Measurements from ENCODE around the gene TCIRG1.
"Not testable (repeated sequence)": the region's sequence is repeated elsewhere in the genome, so short reads cannot be mapped to it uniquely, and the experiment has no call there.

The TCIRG1 gene, protein sequence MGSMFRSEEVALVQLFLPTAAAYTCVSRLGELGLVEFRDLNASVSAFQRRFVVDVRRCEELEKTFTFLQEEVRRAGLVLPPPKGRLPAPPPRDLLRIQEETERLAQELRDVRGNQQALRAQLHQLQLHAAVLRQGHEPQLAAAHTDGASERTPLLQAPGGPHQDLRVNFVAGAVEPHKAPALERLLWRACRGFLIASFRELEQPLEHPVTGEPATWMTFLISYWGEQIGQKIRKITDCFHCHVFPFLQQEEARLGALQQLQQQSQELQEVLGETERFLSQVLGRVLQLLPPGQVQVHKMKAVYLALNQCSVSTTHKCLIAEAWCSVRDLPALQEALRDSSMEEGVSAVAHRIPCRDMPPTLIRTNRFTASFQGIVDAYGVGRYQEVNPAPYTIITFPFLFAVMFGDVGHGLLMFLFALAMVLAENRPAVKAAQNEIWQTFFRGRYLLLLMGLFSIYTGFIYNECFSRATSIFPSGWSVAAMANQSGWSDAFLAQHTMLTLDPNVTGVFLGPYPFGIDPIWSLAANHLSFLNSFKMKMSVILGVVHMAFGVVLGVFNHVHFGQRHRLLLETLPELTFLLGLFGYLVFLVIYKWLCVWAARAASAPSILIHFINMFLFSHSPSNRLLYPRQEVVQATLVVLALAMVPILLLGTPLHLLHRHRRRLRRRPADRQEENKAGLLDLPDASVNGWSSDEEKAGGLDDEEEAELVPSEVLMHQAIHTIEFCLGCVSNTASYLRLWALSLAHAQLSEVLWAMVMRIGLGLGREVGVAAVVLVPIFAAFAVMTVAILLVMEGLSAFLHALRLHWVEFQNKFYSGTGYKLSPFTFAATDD

DNA sequence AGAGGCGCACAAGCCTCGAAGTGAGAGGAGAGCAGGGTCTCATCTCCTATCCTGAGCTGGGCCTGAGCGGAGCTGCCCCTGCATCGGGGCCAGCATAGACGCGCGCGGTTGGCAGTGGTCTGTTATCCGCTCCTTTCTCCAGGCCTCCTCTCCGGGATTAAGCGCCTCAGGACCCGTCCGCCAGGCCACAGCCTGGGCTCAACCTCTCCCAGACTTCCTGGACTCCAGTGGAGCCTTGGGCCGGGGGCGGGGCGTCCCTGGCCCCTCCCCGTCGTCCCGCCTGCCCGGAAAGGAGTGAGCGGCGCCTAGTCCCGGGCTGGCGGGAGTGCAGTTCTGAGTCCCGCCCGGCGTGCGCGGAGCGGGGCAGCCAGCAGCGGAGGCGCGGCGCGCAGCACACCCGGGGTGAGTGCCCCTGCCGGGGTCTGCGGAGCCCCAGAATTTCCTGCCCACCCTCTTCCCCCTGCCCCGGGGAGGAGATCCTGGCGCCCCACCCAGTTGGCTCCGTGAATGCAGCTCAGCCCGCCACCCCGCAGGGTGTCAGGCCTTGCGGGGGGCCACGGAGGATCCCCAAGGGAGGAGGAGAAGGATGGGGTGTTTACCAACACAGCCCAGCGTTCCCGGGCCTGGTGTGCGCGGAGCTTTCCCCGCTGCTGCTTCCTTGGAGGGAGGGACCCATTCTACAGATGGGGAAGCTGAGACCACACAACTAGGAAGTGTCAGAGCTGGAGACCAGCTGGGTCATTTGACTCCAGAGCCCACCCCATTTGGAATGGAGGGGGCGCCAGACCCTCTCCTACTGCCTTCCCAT is at the start of gene TCIRG1:
TSS of gene TCIRG1 (plus strand) at position 308 of the 808 bp plus-strand sequence. CDS start 2,247 bp downstream, outside the sequence.
- peak; percentile 54 for DNase-seq

DNA sequence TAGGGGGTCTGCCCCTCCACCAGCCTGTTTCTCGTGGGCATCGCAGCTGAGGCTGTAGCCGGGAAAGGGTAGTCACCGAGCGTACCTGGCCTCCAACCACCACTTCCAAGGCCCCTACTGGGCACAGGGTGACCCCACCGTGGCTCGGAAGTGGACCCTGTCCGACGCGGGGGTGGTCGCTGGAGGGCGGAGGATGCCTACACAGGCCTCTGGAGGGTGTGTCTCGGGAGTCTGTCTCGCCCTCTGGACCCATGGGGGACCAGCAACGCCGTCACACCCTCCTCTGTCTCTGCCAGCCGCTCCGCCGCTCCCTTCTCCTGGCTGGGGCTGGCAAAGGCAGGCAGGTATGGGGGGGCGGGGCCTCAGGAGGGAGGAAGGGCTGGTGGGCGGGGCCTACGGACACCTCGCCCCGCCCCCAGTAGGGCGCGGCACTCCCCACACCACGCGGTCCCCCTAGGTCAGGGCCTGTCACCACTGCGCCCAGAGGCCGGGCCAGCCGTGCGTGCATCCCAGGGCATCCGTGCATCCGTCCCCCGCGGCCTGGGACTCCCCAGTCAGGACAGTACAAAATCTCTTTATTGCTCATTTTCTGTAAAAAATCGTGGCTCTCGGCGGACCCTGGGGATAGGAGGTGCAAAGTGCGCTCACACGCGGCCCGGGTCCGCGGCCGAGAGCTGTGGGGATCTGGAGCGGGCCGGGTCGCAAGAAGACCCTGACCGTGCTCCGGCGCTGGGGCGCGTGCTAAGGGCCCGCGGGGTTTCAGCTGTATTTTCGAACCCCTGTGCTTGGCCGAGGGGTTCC is 48.1 kb upstream of the TCIRG1 start:
- DNase-seq: not testable (repeated sequence)

DNA sequence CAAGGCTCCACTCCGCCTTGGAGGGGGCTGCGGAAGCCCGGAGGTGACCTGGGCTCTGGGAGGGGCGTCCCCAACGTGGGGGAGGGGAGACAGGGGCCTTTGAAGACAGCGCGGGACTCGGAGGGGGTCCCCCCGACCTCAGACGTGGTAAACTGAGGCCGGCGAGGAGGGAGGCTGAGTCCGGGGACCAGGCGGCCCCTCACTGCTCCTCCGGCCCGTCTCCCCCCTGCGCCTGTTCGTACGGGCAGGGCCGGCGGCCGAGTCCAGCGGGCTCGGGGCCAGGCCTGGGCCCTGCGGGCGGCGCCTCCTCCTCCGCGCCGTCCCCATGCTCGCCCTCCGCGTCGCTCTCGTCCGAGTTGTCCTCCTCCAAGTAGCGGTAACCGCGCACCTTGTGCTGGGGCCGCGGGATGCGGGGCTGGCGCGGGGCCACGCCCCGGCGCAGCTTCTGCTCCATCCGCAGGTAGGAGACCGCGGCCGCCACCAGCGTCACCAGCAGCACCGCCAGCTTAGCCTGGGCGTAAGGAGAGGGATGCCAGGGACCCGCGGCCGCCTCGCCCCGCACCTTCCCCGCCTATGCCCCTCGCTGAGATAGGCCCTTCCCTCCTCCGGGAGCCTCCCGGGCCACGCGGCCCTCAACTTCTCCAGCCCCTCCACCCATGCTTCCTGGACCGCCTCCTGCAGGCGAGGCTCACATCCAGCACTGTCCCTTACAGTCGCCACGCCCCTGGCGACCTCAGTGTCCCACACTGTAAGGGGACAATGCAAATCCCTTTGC is 47.3 kb upstream of the TCIRG1 start:
- DNase-seq: not testable (repeated sequence)

DNA sequence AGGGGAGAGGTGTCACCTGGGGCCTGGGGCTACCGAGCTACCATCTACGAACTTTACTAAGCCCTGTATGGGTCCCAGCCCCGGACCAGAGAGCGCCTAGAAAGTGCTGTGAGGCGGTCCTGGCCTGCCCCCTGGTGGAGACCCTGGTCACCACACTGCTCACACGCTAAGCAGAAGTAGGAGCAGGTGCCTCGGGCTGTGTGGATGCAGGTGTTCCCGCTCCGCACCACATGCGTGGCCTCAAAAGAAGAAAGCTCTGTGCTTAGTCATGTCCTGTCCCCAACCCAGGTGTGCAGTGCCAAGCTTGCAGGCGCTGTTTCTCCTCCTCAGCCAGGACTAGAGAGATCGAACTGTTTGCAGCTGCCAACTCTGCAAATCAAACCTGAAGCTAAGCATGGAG is 45.0 kb upstream of the TCIRG1 start:
- not testable (repeated sequence) for DNase-seq

DNA sequence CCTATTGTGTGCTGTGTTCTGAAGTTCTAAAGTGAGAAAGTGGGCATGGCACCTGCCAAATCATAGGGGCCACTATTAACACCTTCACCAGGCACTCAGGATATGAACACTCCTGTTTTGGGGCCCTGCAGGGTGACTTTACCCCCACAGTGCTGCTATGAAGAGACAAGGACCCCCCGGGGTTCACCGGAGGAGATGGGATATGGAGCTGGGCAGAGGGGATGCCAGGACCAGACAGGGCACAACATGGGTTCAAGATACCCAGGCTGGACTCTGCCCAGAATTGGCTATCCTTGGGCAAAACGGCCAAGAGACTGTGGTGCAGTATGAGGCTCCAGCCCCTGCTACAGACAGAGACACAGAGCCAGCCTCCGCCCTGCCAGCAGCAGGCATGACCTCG is 44.4 kb upstream of the TCIRG1 start:
- DNase-seq: not testable (repeated sequence)

DNA sequence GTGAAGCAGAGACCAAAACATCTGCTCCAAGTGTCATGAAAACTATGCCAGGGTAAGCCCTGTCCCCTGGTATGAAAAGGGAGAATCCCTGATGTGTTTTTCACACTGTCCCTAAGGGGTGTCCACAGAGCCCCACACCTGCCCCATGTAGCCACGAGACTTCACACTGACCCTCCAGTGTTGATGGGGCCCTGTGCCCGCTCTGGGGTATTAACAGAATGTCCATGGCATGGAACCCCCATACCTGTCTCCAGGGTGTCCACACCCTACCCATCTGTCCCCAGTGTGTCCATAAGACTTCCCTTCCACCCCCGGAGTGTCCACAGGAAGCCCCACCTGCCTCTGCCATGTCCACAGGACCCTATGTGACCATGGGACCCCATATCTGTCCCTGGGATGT is 43.7 kb upstream of the TCIRG1 start:
- DNase-seq: not testable (repeated sequence)

DNA sequence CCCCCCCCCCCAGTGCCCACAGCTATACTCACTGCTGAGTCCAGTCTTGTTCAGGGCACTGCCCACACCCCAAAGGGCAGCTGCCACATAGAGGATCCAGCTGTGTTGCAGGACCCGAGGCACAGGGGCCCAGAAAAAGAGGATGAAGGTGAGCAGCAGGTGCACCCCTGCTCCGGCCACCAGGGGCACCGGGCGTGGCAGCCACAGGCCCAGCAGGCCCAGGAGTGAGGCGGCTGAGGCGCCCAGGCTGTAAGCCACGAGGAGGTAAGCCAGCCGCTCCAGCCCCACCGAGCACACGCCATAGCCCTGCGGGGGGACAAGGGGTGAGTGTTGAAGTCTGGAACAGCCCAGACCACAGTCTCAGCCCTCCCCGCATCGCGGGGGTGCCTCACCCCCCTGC is 43.2 kb upstream of the TCIRG1 start:
- DNase-seq: not testable (repeated sequence)

DNA sequence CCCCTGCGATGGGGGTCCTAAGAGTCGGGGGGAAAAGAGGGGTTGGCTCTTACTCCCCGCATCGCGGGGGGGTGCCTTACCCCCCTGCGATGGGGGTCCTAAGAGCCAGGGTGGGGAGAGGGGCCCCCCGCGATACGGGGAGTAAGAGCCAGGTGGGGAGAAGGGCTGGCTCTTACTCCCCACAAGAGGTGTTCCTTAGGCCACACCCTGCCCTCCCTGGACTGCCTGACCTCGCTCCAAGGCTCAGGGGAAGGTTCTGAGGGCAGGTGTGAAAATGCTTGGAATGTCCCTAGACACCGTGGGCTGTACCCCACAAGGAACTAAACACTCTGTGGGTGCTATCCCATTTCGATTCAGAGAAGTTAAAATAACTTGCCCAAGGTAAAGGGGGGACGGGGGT is 42.8 kb upstream of the TCIRG1 start:
- DNase-seq: no peak

DNA sequence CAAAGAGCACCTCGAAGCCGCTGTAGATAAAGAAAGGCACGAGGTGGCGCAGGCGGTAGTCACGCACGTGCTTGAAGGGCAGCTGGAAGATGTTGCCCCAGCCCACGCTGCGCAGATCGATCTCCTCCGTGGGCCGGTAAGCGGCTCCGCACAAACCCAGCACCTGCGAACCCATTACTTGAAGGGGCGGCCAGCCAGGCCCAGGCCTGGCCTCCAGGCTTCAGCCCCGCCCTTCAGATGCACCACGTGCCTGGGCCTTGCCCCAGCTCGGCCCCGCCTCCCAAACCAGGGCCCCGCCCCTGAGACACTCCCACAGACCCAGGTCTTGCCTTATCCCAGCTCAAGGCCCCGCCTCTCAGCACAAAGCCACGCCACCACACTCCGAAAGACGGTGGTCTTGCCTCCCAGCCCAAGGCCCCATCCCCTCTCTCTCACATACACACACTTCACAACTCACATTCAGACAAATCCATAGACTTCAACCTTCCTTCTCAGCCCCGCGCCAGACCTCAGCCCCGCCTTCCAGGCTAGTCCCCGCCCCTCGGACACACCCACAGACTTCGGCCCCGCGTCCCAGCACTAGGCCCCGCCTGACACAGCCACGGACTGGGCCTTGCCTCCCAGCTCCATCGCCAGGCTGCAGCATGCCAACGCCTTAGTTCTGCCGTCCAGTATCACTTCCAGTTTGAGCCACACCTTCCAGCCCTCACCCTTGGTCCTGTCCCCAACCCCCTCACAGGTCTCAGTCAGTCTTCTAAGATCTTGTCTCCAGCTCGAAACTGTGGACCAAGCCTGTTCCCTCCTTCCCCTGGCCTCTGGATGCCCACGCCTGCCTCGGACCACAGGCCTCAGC is 42.0 kb upstream of the TCIRG1 start:
- no peak for DNase-seq

DNA sequence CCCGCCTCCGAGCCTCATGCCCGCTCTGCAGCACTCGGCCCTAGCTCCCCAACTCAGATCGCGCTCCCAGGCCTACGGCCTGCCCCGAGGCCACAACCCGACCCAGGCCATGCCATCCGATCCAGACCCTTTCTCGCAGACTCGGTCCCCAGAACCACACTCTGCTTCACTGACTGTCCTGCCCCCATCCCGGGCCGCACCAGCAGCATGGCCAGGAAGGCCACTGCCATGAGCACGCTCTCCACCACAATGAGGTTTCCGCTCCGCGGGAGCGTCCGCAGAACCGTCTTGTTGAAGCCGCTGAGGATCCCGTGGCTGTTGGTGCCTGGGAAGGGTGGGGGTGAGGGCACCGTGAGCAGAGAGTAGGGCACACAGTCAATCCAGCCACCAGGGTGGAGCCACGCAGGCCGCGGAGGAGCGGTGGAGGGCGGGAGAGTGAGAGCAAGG is 41.3 kb upstream of the TCIRG1 start:
- no peak for DNase-seq

DNA sequence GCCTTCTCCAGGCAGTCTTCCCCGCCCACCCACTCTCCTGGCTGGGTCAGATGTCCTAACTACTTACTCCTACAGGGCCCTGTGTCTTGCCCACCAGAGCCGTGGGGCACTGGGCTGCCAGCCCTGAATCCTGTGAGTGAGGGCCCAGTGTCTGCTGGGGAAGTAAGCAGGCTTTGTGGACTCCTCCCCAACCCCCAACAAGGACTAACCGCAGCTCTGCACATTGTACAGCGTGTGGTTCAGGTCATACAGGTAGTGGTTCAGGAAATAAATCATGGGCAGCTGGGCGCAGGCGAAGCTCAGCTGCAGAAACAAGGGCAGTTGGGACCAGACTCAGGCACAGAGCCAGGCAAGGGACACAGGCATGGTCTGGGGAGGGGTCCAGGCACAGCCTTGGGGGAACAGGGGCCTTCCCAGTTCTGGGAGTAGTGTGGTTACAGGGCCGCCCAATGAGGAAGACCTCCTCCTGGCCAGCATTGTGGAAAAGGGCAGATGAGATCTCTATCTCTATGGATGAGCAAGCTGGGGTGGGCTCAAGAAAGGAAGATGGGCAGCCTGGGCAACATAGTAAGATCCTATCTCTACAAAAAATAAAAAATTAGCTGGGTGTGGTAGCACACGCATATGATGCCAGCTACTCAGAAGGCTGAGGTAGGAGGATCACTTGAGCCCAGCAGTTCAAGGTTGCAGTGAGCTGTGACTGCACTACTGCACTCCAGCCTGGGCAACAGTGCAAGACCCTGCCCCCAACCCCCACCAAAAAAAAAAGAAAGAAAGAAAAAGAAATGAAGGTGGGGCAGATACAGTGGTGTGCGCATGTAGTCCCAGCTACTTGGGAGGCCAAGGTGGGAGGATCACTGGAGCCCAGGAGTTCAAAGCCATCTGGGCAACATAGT is 40.4 kb upstream of the TCIRG1 start:
- no peak for DNase-seq

DNA sequence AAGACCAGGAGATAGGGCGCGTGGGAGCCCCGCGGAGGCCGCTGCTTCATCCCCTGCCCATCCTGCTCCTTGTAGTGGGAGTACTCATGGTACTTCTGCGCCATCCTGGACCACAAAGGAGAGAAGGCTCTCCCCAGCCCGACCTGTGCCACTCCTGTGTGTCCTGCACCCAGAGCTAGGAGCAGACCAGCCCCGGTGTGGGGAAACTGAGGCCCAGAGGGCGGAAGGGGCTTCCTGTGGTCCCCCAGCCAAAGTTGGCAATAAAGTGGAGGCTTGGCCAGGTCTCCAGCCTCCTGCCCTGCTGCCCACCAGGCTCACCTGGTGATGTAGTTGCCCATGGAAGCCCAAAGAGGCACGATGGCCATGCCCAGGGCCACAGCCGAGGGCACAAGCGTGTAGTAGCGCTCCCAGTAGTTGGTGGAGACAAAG is 39.6 kb upstream of the TCIRG1 start:
- no peak for DNase-seq

DNA sequence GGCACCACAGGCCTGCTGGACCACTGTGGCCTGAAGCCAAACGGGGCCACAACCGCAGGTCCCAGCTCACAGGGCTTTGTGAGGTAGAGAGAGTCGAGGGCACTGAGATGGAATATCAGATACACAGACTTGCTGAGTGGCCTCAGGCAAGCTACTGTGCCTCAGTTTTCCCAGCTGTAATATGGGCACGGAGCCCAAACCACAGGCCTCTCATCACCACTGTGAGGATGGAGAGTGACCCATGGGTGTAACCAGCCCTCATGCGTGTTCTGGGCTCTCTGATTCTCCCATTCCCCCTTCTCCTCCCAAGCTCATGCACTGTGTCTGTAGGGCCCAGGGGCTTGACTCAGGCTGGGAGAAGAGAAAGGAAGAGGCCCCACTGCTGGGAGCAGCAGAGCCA is 39.1 kb upstream of the TCIRG1 start:
- DNase-seq: no peak

DNA sequence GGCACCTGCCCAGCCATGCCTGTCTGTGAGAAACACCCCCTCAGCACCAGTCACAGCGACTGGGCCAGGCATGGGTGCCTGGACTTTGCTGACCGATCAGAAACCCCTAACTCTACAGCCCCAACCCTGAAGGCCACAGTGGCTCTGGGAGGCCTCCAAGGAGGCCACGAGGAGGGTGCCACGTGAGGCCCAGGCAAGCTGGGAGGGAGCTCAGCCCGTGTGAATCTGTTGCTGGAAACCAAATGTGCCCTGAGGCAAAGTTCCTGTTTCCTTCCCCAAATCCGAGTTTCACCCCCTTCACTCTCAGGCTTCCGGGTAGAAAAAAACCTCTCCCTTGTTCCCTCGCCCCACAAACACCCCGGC is 36.3 kb upstream of the TCIRG1 start:
- no peak for DNase-seq

DNA sequence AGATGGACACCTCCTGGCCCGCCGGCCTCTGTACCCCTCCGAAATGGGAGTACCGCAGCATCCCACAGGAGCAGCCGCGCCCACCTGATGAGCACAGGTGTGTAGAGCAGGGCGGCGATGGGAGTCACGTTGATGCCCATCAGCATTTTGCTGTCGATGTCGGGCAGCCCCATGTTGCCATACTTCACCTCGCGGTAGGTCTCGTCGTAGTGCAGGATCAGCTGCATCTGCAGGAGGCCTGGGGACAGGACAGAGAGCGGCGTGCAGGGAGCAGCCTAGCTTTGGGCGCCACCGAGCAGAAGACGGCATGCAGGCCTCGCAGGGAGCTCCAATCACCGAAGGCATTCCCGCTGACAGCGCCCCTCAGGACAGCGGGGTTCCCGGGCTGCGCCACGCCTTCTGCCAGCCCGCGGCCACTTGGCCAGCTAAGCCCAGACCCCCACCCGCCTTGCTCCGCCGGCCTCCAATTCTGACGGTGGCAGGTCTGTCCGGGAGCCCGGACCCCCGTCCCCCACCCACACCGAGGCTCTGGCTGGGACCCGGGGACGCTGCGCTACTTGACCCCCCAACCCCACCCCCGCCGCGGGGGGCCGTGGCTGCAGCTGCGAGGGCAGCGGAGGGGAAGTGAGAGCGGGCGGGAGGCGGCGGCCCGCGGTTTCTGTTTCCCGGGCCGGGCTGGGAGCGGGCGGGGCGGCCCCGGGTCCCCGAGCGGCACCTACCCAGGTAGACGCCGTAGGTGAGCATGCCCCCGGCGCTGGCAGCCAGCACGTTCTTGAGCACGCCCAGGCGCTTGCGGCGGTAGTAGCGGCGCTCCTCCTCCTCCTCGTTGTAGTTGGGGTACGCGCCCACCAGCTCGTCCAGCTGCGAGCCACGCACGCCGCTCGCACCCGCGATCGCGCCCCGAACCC is 35.6 kb upstream of the TCIRG1 start:
- DNase-seq: no peak

DNA sequence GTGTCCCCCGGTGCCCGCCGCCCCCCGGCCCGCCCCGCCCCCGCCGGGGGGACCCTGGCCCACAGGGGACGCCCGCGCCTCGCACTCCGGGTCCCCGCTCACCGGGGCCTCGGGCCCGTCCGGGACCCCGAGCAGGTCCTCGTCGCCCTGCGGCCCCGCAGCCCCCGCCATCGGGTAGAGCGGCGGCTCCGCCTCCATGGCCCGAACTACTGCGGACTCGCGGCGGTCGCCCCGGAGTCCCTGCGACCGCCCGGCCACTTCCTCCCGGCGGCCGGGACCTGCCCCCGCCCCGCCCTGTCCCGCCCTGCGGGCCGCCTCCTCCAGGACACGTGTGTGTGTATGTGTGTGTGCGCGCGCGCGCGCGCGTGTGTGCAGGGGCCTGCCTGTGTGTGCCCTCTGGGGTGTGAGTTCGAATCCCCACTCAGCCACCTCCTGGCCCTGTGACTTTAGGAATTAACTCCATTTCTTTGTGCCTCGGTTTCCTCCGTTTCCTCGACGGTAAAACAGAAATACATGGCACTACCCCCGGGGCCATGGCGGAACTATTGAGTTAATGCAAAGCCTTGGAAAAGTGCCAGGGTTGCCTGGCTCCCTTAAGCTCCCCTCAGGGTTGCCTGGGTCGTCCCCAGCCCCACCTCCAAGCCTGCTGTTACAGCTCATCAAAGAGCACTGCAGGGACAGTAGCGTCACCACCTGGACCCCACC is 34.8 kb upstream of the TCIRG1 start, which contains the start of gene UNC93B1:
TSS of gene UNC93B1 (minus strand) at position 252 of the 705 bp plus-strand sequence. CDS start at position 198, 54 bp downstream.
- peak; percentile 70 for DNase-seq
